DOHH2 (cell line): ENCODE data around the gene FAM111A.
"Not testable (repeated sequence)": the region's sequence is repeated elsewhere in the genome, so short reads cannot be mapped to it uniquely, and the experiment has no call there.

ENCODE experiments used
- EZH2phosphoT487 ChIP-seq: fragments of 200-600 bp; sonication (generic); IDR thresholded peaks from 2 replicates; pipeline ENCODE4 v1.6.1; 2017; ENCODE audit warnings: borderline replicate concordance, mild to moderate bottlenecking, antibody characterized with exemption, low read length, moderate library complexity, mixed read lengths
- TF ChIP-seq, protein P1 (sequence below): fragments of 200-600 bp; sonication (generic); IDR thresholded peaks from one replicate; pipeline ENCODE4 v1.5.1; 2014; ENCODE audit warnings: antibody characterized with exemption, mild to moderate bottlenecking, low read depth, low read length; ENCODE audit not compliant: poor library complexity, severe bottlenecking

DNA sequence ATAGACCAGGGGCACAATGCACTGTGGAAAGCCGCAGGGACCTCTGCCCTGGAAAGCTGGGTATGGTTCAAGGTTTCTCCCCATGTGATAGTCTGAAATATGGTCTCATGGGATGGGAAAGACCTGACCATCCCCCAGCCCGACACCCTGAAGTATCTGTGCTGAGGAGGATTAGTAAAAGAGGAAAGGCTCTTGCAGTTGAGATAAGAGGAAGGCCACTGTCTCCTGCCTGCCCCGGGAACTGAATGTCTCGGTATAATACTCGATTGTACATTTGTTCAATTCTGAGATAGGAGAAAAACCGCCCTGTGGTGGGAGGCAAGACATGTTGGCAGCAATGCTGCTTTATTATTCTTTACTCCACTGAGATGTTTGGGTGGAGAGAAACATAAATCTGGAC lies 6.1 kb upstream of the FAM111A start:
- not testable (repeated sequence) for TF ChIP-seq EZH2phosphoT487
- TF ChIP-seq, protein P1, sequence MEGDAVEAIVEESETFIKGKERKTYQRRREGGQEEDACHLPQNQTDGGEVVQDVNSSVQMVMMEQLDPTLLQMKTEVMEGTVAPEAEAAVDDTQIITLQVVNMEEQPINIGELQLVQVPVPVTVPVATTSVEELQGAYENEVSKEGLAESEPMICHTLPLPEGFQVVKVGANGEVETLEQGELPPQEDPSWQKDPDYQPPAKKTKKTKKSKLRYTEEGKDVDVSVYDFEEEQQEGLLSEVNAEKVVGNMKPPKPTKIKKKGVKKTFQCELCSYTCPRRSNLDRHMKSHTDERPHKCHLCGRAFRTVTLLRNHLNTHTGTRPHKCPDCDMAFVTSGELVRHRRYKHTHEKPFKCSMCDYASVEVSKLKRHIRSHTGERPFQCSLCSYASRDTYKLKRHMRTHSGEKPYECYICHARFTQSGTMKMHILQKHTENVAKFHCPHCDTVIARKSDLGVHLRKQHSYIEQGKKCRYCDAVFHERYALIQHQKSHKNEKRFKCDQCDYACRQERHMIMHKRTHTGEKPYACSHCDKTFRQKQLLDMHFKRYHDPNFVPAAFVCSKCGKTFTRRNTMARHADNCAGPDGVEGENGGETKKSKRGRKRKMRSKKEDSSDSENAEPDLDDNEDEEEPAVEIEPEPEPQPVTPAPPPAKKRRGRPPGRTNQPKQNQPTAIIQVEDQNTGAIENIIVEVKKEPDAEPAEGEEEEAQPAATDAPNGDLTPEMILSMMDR = not testable (repeated sequence)
